Heart right ventricle (tissue), 16 donors: ENCODE results near the gene PNKD. TPM values are rescaled to one million over a fixed set of nuclear protein-coding genes. Genes with fewer than 3 reads are reported as not detected.

Experiments
- ATAC-seq, 8 donors: fragments of 200-7000 bp; cut with Tn5 transposase; one replicate each; pipeline ENCODE4 v1.9.1; 2020; ENCODE audit warnings: mild to moderate bottlenecking in 8 of 8, moderate library complexity in 8 of 8, moderate number of reproducible peaks in 1 of 8
- DNase-seq, 2 donors: peaks; one replicate each; pipeline ENCODE4 v3.0.0-alpha.2; 2020
- H3K27ac ChIP-seq, 10 donors: fragments of 200-600 bp; sonication (generic) in 2 of 10; one replicate each; pipeline versions ENCODE4 v1.5.0 to v1.8.0; 2020 to 2022; ENCODE audit warnings: mild to moderate bottlenecking in 3 of 10
- H3K27me3 ChIP-seq, 7 donors: fragments of 200-600 bp; one replicate each; pipeline ENCODE4 v1.8.0; 2021 to 2022; ENCODE audit warnings: mild to moderate bottlenecking in 2 of 7
- H3K36me3 ChIP-seq, 9 donors: fragments of 200-600 bp; sonication (generic) in 1 of 9; one replicate each; pipeline versions ENCODE4 v1.5.0 to v1.8.0; 2020 to 2022; ENCODE audit warnings: mild to moderate bottlenecking in 2 of 9
- H3K4me1 ChIP-seq, 9 donors: fragments of 200-600 bp; sonication (generic) in 1 of 9; one replicate each; pipeline versions ENCODE4 v1.5.0 to v1.8.0; 2020 to 2022; ENCODE audit warnings: mild to moderate bottlenecking in 4 of 9
- H3K4me3 ChIP-seq, 10 donors: fragments of 200-600 bp; sonication (generic) in 2 of 10; one replicate each; pipeline versions ENCODE4 v1.5.0 to v1.8.0; 2020 to 2022; ENCODE audit warnings: mild to moderate bottlenecking in 7 of 10, moderate library complexity in 2 of 10
- H3K9me3 ChIP-seq, 11 donors: fragments of 200-600 bp in 10 of 11; sonication (generic) in 2 of 11; one replicate each; pipeline versions ENCODE4 v1.5.0 to v1.8.0; 2013 to 2022; ENCODE audit warnings: mild to moderate bottlenecking in 2 of 11, control low read depth in 1 of 11, moderate library complexity in 1 of 11
- CTCF ChIP-seq, 9 donors: fragments of 200-600 bp; sonication (generic) in 2 of 9; IDR thresholded peaks; one replicate each; pipeline versions ENCODE4 v1.5.0 to v1.8.0; 2021 to 2022; ENCODE audit warnings: antibody characterized with exemption in 9 of 9, mild to moderate bottlenecking in 5 of 9, moderate library complexity in 1 of 9
- WGBS, 2 donors: extraction: QIAGEN DNeasy Blood & Tissue Kit; methylation state at CpG; one replicate each; pipeline ENCODE4 v1.1.7; 2013; ENCODE audit warnings: inconsistent platforms in 1 of 2; 5-methylcytosine and 5-hydroxymethylcytosine counted together
- intact Hi-C, 10 donors: fragments of 100-400 bp; cut with DNase I; formaldehyde crosslinking; loops; one replicate each; pipeline versions ENCODE4 v1.11.1 to v1.14.2; 2022
- polyA plus RNA-seq, 2 donors: library from polyadenylated mRNA; stranded (reverse); fragments of 200-250 nt; gene quantifications; one replicate each; pipeline ENCODE4 v1.2.3, GENCODE V29; 2013
- total RNA-seq, 10 donors: library from RNA; stranded (reverse); fragmentation: NEBNext Ultra II Directional in 3 of 10; extraction: Animal tissue kit (Norgen Biotek cat#: 25700) in 3 of 10; gene quantifications; one replicate each; pipeline versions ENCODE4 v1.2.1 to v1.2.4, GENCODE V29; 2021 to 2023
- donor health status: Arrhythmogenic right ventricular cardiomyopathy.
- donor health status: ischemic (EF 13 %, LVEDD 7.1; RV severe dilation, severe dysfunction).
- donor health status: healthy with polysubstance abuse.
- donor health status: DM: no; HTN: yes; CAD: no.
- donor health status: DM: no; HTN: no; CAD: no.
- donor health status: ischemic (EF 25% LVEDD 6.9; RV normal size, moderate dysfunction).
- donor health status: ischemic (EF 25% LVEDD 5.7; RV mildly dilated, moderate dysfunction).
- donor health status: healthy.
- donor health status: DM: yes; HTN: yes; CAD: no.
- donor health status: Ischemic cardiomyopathy.
- donor health status: ischemic (EF 35%, LVEDD 5.7; RV mildly dilated, moderate dysfunction).
- donor health status: nonischemic (EF 11% LVEDD 7.7; RV severe dilation, severe dysfunction).
- donor health status: DM: yes; HTN: yes; CAD: no.
- donor health status: PGD.
- donor health status: ischemic (EF 29% LVEDD 5.4; RV normal size, mild dysfunction).
- donor health status: nonischemic (EF 23%, LVEDD 6.1; RV moderate dilation, normal function).

The PNKD gene
- total and polyA plus RNA-seq, 12 donors: 56.9 to 138 (median 75.7) TPM

DNA sequence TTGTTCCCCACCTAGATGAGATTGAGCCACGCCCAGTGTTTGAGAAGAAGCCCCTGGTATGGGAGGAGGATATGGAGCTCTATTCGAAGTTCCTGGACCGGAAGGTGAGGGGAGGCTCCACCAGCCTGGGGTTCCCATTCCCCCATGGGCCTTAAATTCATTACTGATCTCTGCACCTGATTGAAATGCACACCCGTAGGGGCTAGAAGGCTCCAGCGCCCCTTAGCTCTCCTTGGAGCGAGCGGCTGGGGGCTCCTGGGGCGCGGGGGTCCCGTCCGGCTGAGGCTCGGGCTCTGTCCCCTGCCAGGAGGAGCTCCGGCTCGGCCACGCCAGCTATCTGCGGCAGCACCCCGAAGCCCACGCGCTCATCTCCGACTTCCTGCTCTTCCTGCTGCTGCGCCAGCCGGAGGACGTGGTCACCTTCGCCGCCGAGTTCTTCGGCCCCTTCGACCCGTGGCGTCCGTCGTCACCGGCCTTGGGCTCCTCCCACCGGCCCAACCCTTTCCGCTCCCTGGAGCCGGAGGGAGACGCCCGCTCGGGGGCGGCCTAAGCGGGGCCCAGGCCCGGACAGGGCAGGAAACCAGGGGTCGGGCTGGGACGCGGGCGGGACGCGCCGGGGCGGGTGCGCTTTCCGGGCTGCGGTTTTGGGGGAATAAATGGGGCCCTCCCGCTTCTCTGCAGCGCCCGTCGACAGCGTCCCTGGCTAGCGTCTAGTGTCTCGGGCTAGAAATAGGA lies 97.3 kb downstream of the PNKD start:
- H3K9me3 ChIP-seq: peaks cover 0 to 11% (median 7%) of the 10 kb centered on the region in 11 donors
- ATAC-seq (peak; percentile 95 to 98 (median 97)), DNase-seq (peak; percentile 92 to 93)
- intact Hi-C loops: loop anchor here in 1 of 10 donors (2.0 kb wide), 1 partner anchor 29 kb away; no protein-coding TSS in a partner anchor
- H3K27me3 ChIP-seq: no peaks in the 10 kb centered on the region
- H3K27ac ChIP-seq: peak overlapping the region; percentile 87 to 99 (median 94)
- H3K4me1 ChIP-seq: peaks cover 0 to 76% (median 13%) of the 10 kb centered on the region in 9 donors
- H3K36me3 ChIP-seq: no peaks in the 10 kb centered on the region
- WGBS, 2 donors: 5 to 6% methylated on average over 59 to 60 of the region's 60 CpGs
- H3K4me3 ChIP-seq: peak overlapping the region; percentile 31 to 67 (median 58)
- TF ChIP-seq CTCF (IDR thresholded peaks at IDR 0.05): peak in 3 of 9 donors; percentile 26 to 34 (median 30)

DNA sequence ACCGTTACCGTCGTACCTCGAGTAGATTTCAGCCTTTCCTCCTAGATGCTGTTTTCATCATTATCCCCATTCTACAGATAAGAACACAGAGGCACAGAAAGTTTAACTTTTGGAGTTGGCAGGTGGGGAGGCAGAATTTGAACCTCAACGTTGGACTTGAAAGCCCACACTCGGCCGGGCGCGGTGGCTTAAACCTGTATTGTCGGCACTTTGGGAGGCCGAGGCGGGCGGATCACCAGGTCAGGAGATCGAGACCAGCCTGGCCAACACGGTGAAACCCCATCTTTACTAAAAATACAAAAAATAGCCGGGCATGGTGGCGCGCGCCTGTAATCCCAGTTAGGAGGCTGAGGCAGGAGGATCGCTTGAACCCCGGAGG lies 97.8 kb downstream of the PNKD start:
- H3K27me3 ChIP-seq: no peaks in the 10 kb centered on the region
- WGBS, 2 donors: 59 to 64% methylated on average over 21 of the region's 21 CpGs
- DNase-seq: no peak
- no peak for ATAC-seq
- peaks cover 0 to 11% (median 7%) of the 10 kb centered on the region in 11 donors for H3K9me3 ChIP-seq
- peak overlapping the region; percentile 31 to 67 (median 58) for H3K4me3 ChIP-seq
- peaks cover 0 to 71% (median 13%) of the 10 kb centered on the region in 9 donors for H3K4me1 ChIP-seq
- intact Hi-C loops: no loop called here
- TF ChIP-seq CTCF (IDR thresholded peaks at IDR 0.05): no peak
- H3K36me3 ChIP-seq: no peaks in the 10 kb centered on the region
- H3K27ac ChIP-seq: peak overlapping the region; percentile 61 to 99 (median 94)

- TF ChIP-seq CTCF (IDR thresholded peaks at IDR 0.05): peak in 2 of 9 donors; percentile 17 to 30
- peak overlapping the region in 9 of 10 donors; percentile 49 to 99 (median 93) for H3K27ac ChIP-seq
- WGBS, 2 donors: 26 to 29% methylated on average over 27 of the region's 27 CpGs
- no peaks in the 10 kb centered on the region for H3K36me3 ChIP-seq
- intact Hi-C loops: no loop called here
- peak overlapping the region in 6 of 10 donors; percentile 57 to 67 (median 62) for H3K4me3 ChIP-seq
- peaks cover 0 to 66% (median 13%) of the 10 kb centered on the region in 9 donors for H3K4me1 ChIP-seq
- peak; percentile 38 to 50 for DNase-seq
- H3K9me3 ChIP-seq: peaks cover 0 to 11% (median 7%) of the 10 kb centered on the region in 11 donors
- ATAC-seq: peak in 6 of 8 donors; percentile 9 to 53 (median 28)
- no peaks in the 10 kb centered on the region for H3K27me3 ChIP-seq
These were observed 98.4 kb downstream of the PNKD start for GRCh38 chr2:218368621-218369153.

- H3K27me3 ChIP-seq: no peaks in the 10 kb centered on the region
- peaks cover 0 to 59% (median 13%) of the 10 kb centered on the region in 9 donors for H3K4me1 ChIP-seq
- H3K9me3 ChIP-seq: peaks cover 0 to 11% (median 7%) of the 10 kb centered on the region in 11 donors
- WGBS, 2 donors: 55 to 63% methylated on average over 2 of the region's 2 CpGs
- peak overlapping the region in 8 of 10 donors; percentile 49 to 99 (median 92) for H3K27ac ChIP-seq
- DNase-seq (no peak), ATAC-seq (no peak)
- peak overlapping the region in 1 of 10 donors; percentile 62 for H3K4me3 ChIP-seq
- intact Hi-C loops: no loop called here
- no peaks in the 10 kb centered on the region for H3K36me3 ChIP-seq
- TF ChIP-seq CTCF (IDR thresholded peaks at IDR 0.05): no peak
These were observed 99.0 kb downstream of the PNKD start for GRCh38 chr2:218369330-218369729.
